KMS-11 (cell line): ENCODE results near the gene IL1RAPL2.
"Not testable (repeated sequence)": the region's sequence is repeated elsewhere in the genome, so short reads cannot be mapped to it uniquely, and the experiment has no call there.

Source experiments
- H2AFZ ChIP-seq: fragments of 200-600 bp; sonication (generic); 2 replicates; pipeline ENCODE4 v1.6.1; 2016; ENCODE audit warnings: antibody characterized with exemption, mixed run types, low read depth
- H3K27ac ChIP-seq: fragments of 200-600 bp; sonication (generic); 2 replicates; pipeline ENCODE4 v1.6.1; 2016; ENCODE audit warnings: mild to moderate bottlenecking, mixed run types
- H3K27me3 ChIP-seq: fragments of 200-600 bp; sonication (generic); 2 replicates; pipeline ENCODE4 v1.6.1; 2017; ENCODE audit warnings: mild to moderate bottlenecking, low read depth, mixed run types, moderate library complexity; ENCODE audit not compliant: insufficient read depth
- H3K36me3 ChIP-seq: fragments of 200-600 bp; sonication (generic); 2 replicates; pipeline ENCODE4 v1.6.1; 2017; ENCODE audit warnings: mild to moderate bottlenecking, mixed run types; ENCODE audit not compliant: insufficient read depth
- H3K4me1 ChIP-seq: fragments of 200-600 bp; sonication (generic); 2 replicates; pipeline ENCODE4 v1.6.1; 2016; ENCODE audit warnings: mild to moderate bottlenecking, low read depth, mixed run types; ENCODE audit not compliant: poor library complexity, severe bottlenecking
- H3K4me2 ChIP-seq: fragments of 200-600 bp; sonication (generic); 2 replicates; pipeline ENCODE4 v1.7.0; 2016; ENCODE audit warnings: mild to moderate bottlenecking, mixed run types
- H3K4me3 ChIP-seq: fragments of 200-600 bp; sonication (generic); IDR thresholded peaks from 2 replicates; pipeline ENCODE4 v1.6.1; 2017; ENCODE audit warnings: low read depth, low read length, mixed read lengths; ENCODE audit not compliant: insufficient read depth
- H3K79me2 ChIP-seq: fragments of 200-600 bp; sonication (generic); 2 replicates; pipeline ENCODE4 v1.6.1; 2016; ENCODE audit warnings: low read depth, mixed run types; ENCODE audit not compliant: insufficient read depth
- H3K9ac ChIP-seq: fragments of 200-600 bp; sonication (generic); 2 replicates; pipeline ENCODE4 v1.6.1; 2016; ENCODE audit warnings: mild to moderate bottlenecking, mixed run types
- H4K20me1 ChIP-seq: fragments of 200-600 bp; sonication (generic); 2 replicates; pipeline ENCODE4 v1.6.1; 2016; ENCODE audit warnings: mild to moderate bottlenecking, mixed run types; ENCODE audit not compliant: insufficient read depth
- TF ChIP-seq, protein P1 (sequence below): fragments of 200-600 bp; sonication (generic); conservative IDR thresholded peaks from 2 replicates; pipeline ENCODE4 v1.6.1; 2017; ENCODE audit warnings: low read depth, mild to moderate bottlenecking, antibody characterized with exemption, low read length, moderate library complexity, mixed read lengths

IL1RAPL2 gene

DNA sequence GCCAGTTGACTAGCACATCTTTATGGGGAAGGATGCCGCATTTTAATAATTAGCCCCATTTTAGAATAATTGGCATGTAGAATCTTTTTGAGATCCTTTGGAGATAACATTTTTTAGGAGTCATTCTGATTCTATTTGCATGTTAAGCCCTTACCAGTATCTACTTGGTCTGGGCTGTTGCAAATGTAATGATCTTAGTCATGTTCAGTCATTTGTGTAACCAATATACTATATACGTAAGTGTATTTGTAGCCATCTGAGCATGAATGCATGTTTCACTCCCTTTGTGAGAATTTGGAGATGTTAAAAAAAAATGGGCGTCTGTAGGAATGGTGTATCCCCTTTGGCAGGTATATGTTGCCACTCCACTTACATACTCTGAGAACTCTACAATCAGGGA is 535.4 kb downstream of the IL1RAPL2 start:
- no peaks in the 10 kb centered on the region for H3K79me2 ChIP-seq
- H2AFZ ChIP-seq: no peak overlapping the region
- no peak overlapping the region for H3K4me3 ChIP-seq
- H3K9ac ChIP-seq: no peak overlapping the region
- no peaks in the 10 kb centered on the region for H3K36me3 ChIP-seq
- no peaks in the 10 kb centered on the region for H3K27me3 ChIP-seq
- H3K27ac ChIP-seq: no peak overlapping the region
- TF ChIP-seq, protein P1, sequence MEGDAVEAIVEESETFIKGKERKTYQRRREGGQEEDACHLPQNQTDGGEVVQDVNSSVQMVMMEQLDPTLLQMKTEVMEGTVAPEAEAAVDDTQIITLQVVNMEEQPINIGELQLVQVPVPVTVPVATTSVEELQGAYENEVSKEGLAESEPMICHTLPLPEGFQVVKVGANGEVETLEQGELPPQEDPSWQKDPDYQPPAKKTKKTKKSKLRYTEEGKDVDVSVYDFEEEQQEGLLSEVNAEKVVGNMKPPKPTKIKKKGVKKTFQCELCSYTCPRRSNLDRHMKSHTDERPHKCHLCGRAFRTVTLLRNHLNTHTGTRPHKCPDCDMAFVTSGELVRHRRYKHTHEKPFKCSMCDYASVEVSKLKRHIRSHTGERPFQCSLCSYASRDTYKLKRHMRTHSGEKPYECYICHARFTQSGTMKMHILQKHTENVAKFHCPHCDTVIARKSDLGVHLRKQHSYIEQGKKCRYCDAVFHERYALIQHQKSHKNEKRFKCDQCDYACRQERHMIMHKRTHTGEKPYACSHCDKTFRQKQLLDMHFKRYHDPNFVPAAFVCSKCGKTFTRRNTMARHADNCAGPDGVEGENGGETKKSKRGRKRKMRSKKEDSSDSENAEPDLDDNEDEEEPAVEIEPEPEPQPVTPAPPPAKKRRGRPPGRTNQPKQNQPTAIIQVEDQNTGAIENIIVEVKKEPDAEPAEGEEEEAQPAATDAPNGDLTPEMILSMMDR: no peak
- no peaks in the 10 kb centered on the region for H4K20me1 ChIP-seq
- no peak overlapping the region for H3K4me2 ChIP-seq
- no peaks in the 10 kb centered on the region for H3K4me1 ChIP-seq

DNA sequence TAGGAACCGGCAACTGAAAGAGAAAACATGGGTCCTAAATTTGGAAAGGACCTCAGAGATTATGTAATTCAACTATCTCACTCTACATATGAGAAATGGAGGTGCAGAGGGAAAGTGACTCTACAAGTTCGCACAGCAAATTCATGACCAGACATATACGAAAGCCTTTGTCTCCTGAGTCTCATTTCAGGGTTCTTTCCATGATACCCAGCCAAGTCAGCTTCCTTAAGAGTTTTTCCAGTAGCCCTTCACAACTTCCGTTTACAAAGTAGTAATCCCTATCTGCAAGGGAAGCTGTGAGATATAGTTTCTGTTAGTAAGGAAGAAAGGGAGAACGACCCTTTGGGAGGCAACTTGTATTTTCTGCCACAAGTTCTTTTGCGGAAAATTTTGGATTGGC is 543.9 kb downstream of the IL1RAPL2 start:
- no peaks in the 10 kb centered on the region for H3K79me2 ChIP-seq
- no peaks in the 10 kb centered on the region for H3K27me3 ChIP-seq
- no peak overlapping the region for H2AFZ ChIP-seq
- no peak overlapping the region for H3K4me2 ChIP-seq
- H3K9ac ChIP-seq: no peak overlapping the region
- TF ChIP-seq, protein P1: no peak
- no peaks in the 10 kb centered on the region for H3K4me1 ChIP-seq
- no peaks in the 10 kb centered on the region for H4K20me1 ChIP-seq
- no peak overlapping the region for H3K4me3 ChIP-seq
- H3K27ac ChIP-seq: no peak overlapping the region
- no peaks in the 10 kb centered on the region for H3K36me3 ChIP-seq

DNA sequence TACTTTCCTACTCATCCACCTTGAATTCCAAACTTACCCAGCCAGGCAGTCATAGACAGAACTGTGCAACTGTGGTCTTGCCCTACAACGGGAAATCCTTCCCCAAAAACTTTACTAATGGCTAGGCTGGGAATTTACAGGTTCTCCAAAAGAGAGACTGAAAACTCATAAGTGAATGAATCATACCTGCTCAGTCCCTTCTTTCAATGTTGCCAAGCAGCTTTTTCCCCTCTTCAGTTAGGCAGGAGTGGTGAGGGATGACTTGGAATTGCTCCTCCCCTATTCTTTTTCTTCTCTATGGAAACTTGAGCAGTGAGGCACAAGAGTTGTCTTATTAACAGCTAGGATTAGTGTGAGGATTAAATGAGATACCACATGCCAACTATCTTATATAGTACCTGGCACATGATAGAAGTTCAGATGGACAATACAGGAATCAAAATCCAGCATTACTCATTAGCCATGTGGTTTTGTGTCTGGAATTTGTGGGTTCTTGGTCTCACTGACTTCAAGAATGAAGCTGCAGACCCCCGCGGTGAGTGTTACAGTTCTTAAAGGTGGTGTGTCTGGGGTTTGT is 548.6 kb downstream of the IL1RAPL2 start:
- no peak overlapping the region for H3K9ac ChIP-seq
- H3K27ac ChIP-seq: no peak overlapping the region
- H3K79me2 ChIP-seq: no peaks in the 10 kb centered on the region
- H4K20me1 ChIP-seq: no peaks in the 10 kb centered on the region
- no peak overlapping the region for H3K4me2 ChIP-seq
- no peak overlapping the region for H2AFZ ChIP-seq
- no peaks in the 10 kb centered on the region for H3K4me1 ChIP-seq
- no peaks in the 10 kb centered on the region for H3K36me3 ChIP-seq
- no peak overlapping the region for H3K4me3 ChIP-seq
- TF ChIP-seq, protein P1: no peak
- no peaks in the 10 kb centered on the region for H3K27me3 ChIP-seq

DNA sequence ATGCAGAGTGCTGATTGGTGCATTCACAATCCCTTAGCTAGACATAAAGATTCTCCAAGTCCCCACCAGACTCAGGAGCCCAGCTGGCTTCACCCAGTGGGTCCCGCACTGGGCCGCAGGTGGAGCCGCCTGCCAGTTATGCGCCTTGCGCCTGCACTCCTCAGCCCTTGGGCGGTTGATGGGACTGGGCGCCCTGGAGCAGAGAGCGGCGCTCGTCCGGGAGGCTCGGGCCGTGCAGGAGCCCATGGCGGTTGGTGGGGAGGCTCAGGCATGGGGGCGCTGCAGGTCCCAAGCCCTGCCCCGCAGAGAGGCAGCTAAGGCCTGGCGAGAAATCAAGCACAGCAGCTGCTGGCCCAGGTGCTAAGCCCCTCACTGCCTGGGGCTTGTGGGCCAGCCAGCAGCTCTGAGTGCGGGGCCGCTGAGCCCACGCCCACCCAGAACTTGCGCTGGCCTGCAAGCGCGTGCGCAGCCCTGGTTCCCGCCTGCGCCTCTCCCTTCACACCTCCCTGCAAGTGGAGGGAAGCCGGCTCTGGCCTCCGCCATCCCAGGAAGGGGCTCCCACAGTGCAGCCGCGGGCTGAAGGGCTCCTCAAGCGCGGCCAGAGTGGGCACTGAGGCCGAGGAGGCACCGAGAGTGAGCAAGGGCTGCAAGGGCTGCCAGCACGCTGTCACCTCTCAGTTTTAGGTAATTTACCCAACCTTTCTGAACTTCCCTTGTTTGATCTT is 549.8 kb downstream of the IL1RAPL2 start:
- not testable (repeated sequence) for H3K27ac ChIP-seq, H2AFZ ChIP-seq, H3K79me2 ChIP-seq, H4K20me1 ChIP-seq, H3K36me3 ChIP-seq, H3K4me3 ChIP-seq, H3K27me3 ChIP-seq, H3K9ac ChIP-seq, H3K4me2 ChIP-seq, H3K4me1 ChIP-seq

DNA sequence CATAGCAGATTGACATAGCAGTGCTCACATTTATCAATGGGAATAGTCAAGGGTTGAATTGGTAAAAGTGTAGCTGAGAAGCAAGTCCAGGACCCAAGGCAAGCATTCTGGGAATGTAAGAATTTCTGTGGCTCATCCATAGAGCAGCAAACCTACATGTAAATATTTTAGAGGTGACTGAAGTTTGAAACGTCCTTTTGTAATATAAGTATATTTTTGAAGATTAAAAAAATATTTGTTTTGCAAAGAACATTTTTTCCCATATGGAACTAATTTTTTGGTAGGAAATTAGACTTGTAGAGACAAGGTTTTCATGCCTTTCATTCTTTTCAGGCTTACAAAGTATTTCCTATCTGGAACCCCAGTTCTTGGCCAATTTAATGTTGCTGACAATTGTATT is 550.5 kb downstream of the IL1RAPL2 start:
- TF ChIP-seq, protein P1: no peak
- H4K20me1 ChIP-seq: no peaks in the 10 kb centered on the region
- H3K4me1 ChIP-seq: no peaks in the 10 kb centered on the region
- no peaks in the 10 kb centered on the region for H3K79me2 ChIP-seq
- no peak overlapping the region for H3K4me2 ChIP-seq
- no peak overlapping the region for H2AFZ ChIP-seq
- no peak overlapping the region for H3K9ac ChIP-seq
- H3K4me3 ChIP-seq: no peak overlapping the region
- no peaks in the 10 kb centered on the region for H3K27me3 ChIP-seq
- no peak overlapping the region for H3K27ac ChIP-seq
- no peaks in the 10 kb centered on the region for H3K36me3 ChIP-seq
